Endothelial cell of hepatic sinusoid (primary cell): ENCODE results near the gene CCER1.

ENCODE experiments used
- in situ Hi-C: cut with HindIII; loops from 2 replicates; pipeline ENCODE4 v1.10.0; 2017; ENCODE audit warnings: low sequenced_read_pairs

Gene CCER1

DNA sequence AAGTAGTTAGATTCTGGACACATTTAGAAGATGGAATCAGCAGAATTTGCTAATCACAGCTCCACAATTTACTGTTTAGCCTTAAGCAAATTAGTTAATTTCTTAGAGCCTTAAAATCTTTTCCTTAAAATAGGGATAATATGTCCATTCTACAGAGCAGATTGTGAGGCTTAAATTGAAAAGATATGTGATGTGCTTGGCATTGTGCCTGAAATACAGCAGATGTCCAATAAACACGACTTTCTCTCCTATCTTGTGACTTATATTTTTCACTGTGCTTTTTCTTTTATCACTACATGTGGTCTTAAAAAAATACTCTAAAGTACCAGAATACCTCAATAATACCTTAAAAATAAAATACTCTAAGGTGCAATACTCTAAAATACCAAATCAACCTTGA, 30.6 kb downstream of the CCER1 start:
- in situ Hi-C loops: no loop called here

DNA sequence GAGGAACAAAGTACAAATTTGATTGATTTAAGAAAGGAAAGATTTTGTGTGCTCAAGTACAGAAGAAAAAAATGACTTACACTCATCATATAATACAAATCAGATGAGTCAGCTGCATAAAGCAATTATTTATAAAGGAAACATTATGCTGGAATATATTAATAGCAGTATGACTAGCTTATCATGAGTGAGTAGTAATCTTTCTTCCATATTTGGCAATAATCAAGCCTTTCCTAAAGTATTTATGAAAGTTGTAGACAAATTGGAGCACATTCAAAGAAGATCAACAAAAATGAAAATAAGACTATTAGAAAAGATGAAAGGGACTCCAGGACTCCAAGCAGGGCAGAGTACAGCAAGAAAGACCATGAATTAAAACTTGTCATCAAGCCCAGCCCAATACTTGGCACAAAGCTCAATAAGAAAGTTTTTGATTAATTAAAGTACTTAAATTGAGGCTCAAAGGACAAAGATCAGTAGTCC, 32.8 kb downstream of the CCER1 start:
- in situ Hi-C loops: no loop called here

GRCh38 chr12:90921536-90921935, 33.4 kb downstream of the CCER1 start:
- in situ Hi-C loops: no loop called here

DNA sequence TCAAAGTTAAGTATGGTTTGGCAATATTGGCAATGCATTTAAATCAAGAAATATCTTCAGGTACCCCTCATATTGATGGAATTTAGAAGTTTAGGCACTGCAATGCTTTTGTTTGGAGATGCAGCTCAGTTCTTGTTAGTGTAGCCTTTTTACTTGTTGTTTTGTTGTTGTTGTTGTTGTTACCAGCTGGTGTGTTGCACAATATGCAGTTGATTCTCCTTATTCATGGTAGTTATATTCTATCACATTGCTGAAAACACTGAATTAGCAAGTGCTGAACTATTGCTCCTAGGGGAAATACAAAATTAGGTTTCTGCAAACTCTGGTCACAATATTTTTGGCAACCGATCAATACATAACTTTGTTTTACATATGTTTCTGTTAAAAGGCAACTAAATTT, 34.8 kb downstream of the CCER1 start:
- in situ Hi-C loops: no loop called here

GRCh38 chr12:90917431-90917830, 37.5 kb downstream of the CCER1 start:
- in situ Hi-C loops: no loop called here

DNA sequence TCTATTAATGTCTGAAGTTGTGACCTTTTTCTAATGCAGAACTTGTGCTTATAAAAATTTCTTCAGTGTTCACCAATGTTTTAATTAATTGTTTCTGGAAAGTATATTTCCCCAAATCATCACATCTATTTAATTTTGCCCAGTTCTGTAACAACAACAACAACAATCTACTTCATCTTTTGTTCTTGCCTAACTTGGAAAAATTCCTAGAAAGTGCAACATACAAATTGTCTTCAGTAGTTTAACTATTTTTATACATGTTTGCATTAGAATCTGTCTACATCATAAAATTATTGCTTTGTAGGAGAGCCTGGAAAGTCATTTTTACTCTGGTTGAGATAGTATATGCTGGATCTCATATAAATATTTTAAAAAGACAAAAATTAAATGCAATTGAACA, 38.5 kb downstream of the CCER1 start:
- in situ Hi-C loops: no loop called here

DNA sequence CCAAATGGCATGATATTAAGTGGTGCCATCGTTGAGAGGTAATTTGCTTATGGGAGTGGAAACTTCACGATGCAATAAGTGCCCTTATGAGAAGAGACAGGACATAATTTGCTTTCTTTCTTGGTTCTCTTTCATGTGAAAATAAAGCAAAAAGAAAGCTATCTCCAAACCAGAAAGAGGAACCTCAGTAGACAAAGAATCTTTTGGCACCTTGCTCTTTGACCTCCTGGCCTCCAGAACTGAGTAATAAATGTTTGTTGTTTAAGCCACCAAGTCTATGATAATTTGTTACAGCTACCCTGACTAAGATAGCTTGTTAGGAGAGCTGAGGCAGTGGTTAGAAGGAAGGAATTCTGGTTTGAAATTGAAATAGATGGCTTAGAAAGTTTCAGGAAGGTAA, 39.6 kb downstream of the CCER1 start:
- in situ Hi-C loops: no loop called here

DNA sequence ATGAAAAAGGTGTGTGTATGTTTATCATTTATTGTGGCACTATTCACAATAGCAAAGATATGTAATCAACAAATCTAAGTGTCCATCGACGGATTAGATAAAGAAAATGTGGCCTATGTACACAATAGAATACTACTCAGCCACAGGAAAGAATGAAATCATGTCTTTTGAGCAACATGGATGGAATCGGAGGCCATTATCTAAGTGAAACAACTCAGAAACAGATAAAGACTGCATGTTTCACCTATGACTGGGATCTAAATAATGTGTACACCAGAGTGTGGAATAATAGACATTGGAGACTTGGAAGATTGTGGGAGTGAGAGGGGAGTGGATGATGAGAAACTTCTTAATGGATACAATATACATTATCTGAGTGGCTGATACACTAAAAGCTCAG, 44.0 kb downstream of the CCER1 start:
- in situ Hi-C loops: no loop called here

- in situ Hi-C loops: no loop called here
Measured at GRCh38 chr12:90909069-90909770, 45.8 kb downstream of the CCER1 start.

DNA sequence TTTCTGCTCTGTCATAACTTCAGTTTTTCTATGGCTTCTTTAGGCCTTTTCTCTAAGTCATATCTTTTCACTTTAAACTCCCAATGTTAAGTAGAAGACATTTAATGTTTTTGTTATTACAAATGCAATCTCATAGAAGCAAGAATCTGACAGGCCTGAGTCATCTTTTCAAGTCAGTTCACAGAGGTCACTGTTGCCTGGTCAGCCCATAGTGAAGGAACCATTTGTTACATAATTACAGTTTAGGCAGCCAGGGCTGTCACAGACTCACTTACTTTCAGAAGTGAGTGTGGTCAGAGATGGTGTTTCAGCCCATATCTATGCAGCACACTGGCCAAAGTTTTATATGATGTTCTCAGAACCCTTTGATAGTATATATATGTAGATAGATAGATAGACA, 46.5 kb downstream of the CCER1 start:
- in situ Hi-C loops: no loop called here

DNA sequence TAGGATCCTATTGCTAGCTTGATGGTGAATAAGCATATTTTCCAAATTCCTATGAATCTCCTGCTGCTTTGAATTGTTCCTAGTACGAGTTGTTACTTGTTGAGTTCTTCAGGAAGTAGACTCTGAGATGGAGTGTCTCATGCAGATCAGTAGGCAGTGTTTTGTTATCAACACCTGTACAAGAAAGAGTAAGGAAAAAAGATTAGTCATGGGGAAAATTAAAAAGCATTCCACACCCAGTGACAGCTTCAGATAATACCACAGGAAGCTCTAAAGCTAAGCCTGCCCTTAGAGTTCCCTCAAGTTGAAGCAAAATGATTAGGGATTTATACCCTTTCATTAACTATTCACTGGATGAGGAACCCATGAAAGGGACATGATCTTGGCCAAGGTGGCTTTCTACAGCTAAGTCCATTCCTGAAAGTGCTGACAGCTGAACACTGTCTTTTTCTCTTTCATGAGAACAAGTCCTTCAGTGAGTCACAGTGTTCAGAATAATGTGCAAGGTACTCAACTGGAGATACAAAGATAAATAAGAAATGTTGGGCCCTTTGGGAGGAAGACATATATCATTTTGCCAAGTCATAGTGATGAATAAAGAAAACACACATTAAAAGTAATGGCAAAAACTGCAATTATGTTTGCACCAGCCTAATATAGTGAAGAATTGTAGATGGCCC, 49.1 kb downstream of the CCER1 start:
- in situ Hi-C loops: no loop called here

DNA sequence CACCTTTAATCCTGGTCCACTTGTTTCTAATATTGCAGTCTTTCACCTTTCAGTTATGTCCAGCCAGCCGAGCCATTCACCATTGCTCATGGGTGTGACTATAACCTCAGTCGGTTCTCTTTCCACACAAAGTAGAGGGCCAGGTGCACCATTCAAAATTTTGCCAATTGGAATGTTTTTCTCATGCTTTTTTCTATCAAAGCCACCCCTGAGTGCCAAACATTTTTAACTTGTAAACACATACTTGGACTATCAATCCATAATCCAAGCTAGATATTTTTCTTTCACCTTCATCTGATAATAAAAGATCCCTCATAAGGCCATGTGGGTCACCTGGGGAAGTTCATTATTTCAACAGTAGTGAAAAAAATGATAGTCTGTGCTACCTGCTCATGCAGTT, 52.4 kb downstream of the CCER1 start:
- in situ Hi-C loops: no loop called here
